NT2/D1 (cell line): ENCODE data around the gene CABP2.
"Not testable (repeated sequence)": the region's sequence is repeated elsewhere in the genome, so short reads cannot be mapped to it uniquely, and the experiment has no call there.

ENCODE experiments used
- DNase-seq: peaks from one replicate; pipeline ENCODE4 v3.0.0-alpha.2; 2011; ENCODE audit warnings: low read depth, low spot score
- H3K27me3 ChIP-seq: 2 replicates; pipeline ENCODE4 v1.6.0; 2011; ENCODE audit warnings: mild to moderate bottlenecking; ENCODE audit not compliant: insufficient read length, insufficient read depth
- H3K36me3 ChIP-seq: 2 replicates; pipeline ENCODE4 v1.6.1; 2011; ENCODE audit warnings: mild to moderate bottlenecking, low read length, mixed read lengths; ENCODE audit not compliant: insufficient read depth, insufficient read length
- H3K4me1 ChIP-seq: 2 replicates; pipeline ENCODE4 v1.5.1; 2011; ENCODE audit not compliant: insufficient read depth, insufficient read length
- H3K4me3 ChIP-seq: 2 replicates; pipeline ENCODE4 v1.5.1; 2011; ENCODE audit warnings: low read depth; ENCODE audit not compliant: insufficient read length
- H3K9ac ChIP-seq: 2 replicates; pipeline ENCODE4 v1.6.0; 2011; ENCODE audit warnings: low read depth; ENCODE audit not compliant: insufficient read length
- H3K9me3 ChIP-seq: 2 replicates; pipeline ENCODE4 v1.5.1; 2011; ENCODE audit warnings: mild to moderate bottlenecking, low read length; ENCODE audit not compliant: insufficient read depth
- SUZ12 ChIP-seq: IDR thresholded peaks from 2 replicates; pipeline ENCODE4 v1.6.1; 2011; ENCODE audit not compliant: insufficient read length, insufficient read depth; ENCODE audit errors: extremely low read depth
- YY1 ChIP-seq: IDR thresholded peaks from 2 replicates; pipeline ENCODE4 v1.6.1; 2011; ENCODE audit not compliant: insufficient read length, insufficient read depth
- ZNF274 ChIP-seq: IDR thresholded peaks from 2 replicates; pipeline ENCODE4 v1.6.1; 2011; ENCODE audit warnings: mild to moderate bottlenecking, low read depth, low read length

The CABP2 gene

GRCh38 chr11:67486481-67487195 lies 36.6 kb downstream of the CABP2 start:
- H3K4me3 ChIP-seq: no peak overlapping the region
- no peak for DNase-seq
- H3K9ac ChIP-seq: no peak overlapping the region
- peaks cover 11% of the 10 kb centered on the region for H3K4me1 ChIP-seq
- H3K27me3 ChIP-seq: no peaks in the 10 kb centered on the region
- H3K36me3 ChIP-seq: peaks cover 60% of the 10 kb centered on the region
- peaks cover 9% of the 10 kb centered on the region; the same call in 1 of the 2 replicates for H3K9me3 ChIP-seq
- TF ChIP-seq YY1: no peak
- TF ChIP-seq ZNF274: no peak
- no peak for TF ChIP-seq SUZ12

GRCh38 chr11:67485873-67486361 lies 37.3 kb downstream of the CABP2 start:
- DNase-seq, H3K27me3 ChIP-seq, H3K9me3 ChIP-seq, H3K4me1 ChIP-seq, H3K4me3 ChIP-seq, H3K9ac ChIP-seq: not testable (repeated sequence)
- H3K36me3 ChIP-seq: peaks cover 52% of the 10 kb centered on the region

GRCh38 chr11:67484847-67485311 lies 38.4 kb downstream of the CABP2 start:
- Histone ChIP-seq H3K4me3 (no peak overlapping the region), H3K4me1 (peaks cover 9% of the 10 kb centered on the region), H3K36me3 (peaks cover 42% of the 10 kb centered on the region), H3K9ac (no peak overlapping the region), H3K27me3 (no peaks in the 10 kb centered on the region), H3K9me3 (peaks cover 9% of the 10 kb centered on the region; the same call in 1 of the 2 replicates)
- DNase-seq: no peak
- no peak for TF ChIP-seq ZNF274
- no peak for TF ChIP-seq YY1
- no peak for TF ChIP-seq SUZ12

GRCh38 chr11:67483831-67484665 lies 39.2 kb downstream of the CABP2 start:
- Histone ChIP-seq H3K4me3 (peak overlapping the region; percentile 2), H3K36me3 (peaks cover 34% of the 10 kb centered on the region), H3K9me3 (peaks cover 9% of the 10 kb centered on the region; the same call in 1 of the 2 replicates), H3K9ac (peak overlapping the region; percentile 12), H3K27me3 (no peaks in the 10 kb centered on the region), H3K4me1 (peaks cover 9% of the 10 kb centered on the region)
- DNase-seq: no peak
- TF ChIP-seq SUZ12: no peak
- no peak for TF ChIP-seq ZNF274
- TF ChIP-seq YY1: no peak

GRCh38 chr11:67482827-67483798 lies 40.1 kb downstream of the CABP2 start, which contains the start of gene AIP:
Gene AIP, plus strand, starts transcription at chr11:67483026. Its CDS starts 133 bp downstream, at chr11:67483159.
- H3K36me3 ChIP-seq: peaks cover 27% of the 10 kb centered on the region
- peaks cover 9% of the 10 kb centered on the region for H3K4me1 ChIP-seq
- peaks cover 15% of the 10 kb centered on the region for H3K9me3 ChIP-seq
- H3K9ac ChIP-seq: peak within 1 kb of the TSS; percentile 81
- peak; percentile 99 for DNase-seq
- TF ChIP-seq YY1 (peak; percentile 98), SUZ12 (no peak)
- no peaks in the 10 kb centered on the region for H3K27me3 ChIP-seq
- peak within 1 kb of the TSS; percentile 65 for H3K4me3 ChIP-seq

GRCh38 chr11:67482275-67482826 lies 40.9 kb downstream of the CABP2 start:
- Histone ChIP-seq H3K4me1 (peaks cover 9% of the 10 kb centered on the region), H3K9me3 (peaks cover 16% of the 10 kb centered on the region), H3K9ac (peak overlapping the region; percentile 45), H3K4me3 (peak overlapping the region; percentile 65), H3K36me3 (peaks cover 19% of the 10 kb centered on the region), H3K27me3 (no peaks in the 10 kb centered on the region)
- TF ChIP-seq SUZ12: no peak
- TF ChIP-seq ZNF274: no peak
- TF ChIP-seq YY1: no peak
- DNase-seq: no peak

GRCh38 chr11:67477344-67478050 lies 45.7 kb downstream of the CABP2 start:
- H3K4me3 ChIP-seq, H3K9ac ChIP-seq, H3K36me3 ChIP-seq, H3K4me1 ChIP-seq, H3K27me3 ChIP-seq, DNase-seq: not testable (repeated sequence)
- peaks cover 20% of the 10 kb centered on the region for H3K9me3 ChIP-seq

- not testable (repeated sequence) for H3K27me3 ChIP-seq, H3K36me3 ChIP-seq, H3K4me1 ChIP-seq, H3K4me3 ChIP-seq, H3K9ac ChIP-seq, DNase-seq
- peaks cover 20% of the 10 kb centered on the region for H3K9me3 ChIP-seq
These were observed 46.6 kb downstream of the CABP2 start for GRCh38 chr11:67476692-67477091.
